GOT3 (cell line): ENCODE data around the gene HOXA11.

Experiments
- DNase-seq: peaks from one replicate; lab custom pipeline; 2025; ENCODE audit warnings: mixed read lengths; lab: John Stamatoyannopoulos, UW

HOXA11 gene

DNA sequence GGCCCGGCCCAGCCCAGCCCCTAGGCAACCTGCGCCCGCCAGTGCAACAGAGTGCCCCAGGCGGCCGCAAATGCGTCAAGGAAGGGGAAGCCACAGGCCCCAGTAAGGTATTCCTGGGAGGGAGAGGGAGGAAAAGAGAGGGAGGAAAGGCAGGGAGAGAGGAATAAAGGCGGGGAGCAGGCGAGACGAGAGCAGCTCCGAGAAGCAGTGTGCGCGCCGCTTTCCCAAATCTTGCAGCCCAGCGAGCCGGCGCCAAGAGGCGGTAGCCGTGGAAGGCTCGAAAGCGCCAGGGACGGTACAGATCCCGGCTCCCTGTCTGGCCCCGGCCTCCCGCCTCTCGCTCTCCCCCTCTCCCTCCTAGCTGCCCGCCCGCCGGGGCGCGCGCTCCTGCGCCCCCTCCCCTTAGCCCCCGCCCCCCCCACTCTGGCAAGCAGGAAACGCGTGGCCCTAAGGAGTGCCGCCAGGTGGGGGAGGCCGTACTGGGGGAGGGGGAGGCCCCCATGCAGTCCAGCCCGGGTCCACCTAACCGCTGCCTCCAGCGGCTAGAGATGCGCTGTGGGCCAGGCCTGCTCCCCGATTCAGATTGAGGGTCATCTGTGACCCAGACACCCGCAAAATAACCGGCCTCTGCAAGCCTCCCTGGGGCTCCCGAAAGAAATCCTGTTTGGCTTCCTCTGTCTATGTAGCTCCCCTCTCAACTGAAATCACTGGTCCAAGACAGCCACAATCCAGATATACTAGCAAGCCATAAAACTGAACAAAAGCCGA, 15.2 kb downstream of the HOXA11 start:
- DNase-seq = no peak

DNA sequence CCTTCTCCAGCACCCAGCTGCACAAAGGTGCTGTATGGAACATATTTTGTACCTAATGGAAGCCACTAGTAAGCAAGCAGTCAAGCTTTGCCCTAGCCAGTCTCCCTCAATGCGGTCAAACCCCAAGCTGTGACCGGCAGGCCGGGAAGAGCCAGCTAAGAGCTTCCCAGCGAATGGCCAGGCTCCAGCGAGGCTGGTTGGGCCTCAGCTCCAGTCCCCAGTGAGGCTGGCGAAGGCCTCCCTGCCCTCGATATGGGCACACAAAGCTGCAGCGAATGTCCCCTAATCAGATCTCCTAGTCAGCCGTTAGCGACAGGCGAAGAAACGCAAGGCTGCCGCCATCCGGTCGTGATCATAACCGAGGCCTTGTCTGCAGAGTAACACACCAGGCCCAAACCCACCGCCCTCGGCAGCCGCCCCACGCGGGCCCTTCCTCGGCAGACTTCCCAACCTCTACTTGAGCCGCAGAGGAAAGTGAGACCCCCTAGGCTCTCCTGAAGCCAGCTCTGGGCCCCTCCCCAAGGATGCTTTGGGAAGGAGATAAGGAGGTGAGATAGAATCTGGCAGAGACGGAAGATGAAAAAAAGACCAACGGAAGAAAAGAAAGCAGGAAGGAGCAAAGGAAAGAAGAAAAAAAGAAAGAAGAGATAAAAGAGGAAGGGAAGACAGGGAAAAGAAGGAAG, 16.6 kb downstream of the HOXA11 start:
- peak; percentile 74 for DNase-seq

DNA sequence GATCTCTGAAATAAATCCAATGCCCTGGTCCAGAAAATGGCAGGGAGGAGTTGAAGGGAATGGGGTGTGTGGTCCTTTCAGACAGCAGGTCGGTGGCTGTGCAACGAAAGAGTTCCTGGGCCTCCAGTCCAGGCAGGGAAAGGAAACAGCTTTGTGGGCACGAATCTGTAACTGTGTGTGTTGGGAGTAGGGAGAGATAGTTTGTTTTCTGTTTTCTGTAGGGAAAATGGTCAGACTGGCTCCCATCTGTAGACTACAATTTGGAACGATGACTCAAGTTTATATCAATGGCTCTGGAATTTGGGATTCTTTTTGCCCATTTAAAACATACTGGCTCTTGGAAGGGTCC, 17.1 kb downstream of the HOXA11 start:
- no peak for DNase-seq

DNA sequence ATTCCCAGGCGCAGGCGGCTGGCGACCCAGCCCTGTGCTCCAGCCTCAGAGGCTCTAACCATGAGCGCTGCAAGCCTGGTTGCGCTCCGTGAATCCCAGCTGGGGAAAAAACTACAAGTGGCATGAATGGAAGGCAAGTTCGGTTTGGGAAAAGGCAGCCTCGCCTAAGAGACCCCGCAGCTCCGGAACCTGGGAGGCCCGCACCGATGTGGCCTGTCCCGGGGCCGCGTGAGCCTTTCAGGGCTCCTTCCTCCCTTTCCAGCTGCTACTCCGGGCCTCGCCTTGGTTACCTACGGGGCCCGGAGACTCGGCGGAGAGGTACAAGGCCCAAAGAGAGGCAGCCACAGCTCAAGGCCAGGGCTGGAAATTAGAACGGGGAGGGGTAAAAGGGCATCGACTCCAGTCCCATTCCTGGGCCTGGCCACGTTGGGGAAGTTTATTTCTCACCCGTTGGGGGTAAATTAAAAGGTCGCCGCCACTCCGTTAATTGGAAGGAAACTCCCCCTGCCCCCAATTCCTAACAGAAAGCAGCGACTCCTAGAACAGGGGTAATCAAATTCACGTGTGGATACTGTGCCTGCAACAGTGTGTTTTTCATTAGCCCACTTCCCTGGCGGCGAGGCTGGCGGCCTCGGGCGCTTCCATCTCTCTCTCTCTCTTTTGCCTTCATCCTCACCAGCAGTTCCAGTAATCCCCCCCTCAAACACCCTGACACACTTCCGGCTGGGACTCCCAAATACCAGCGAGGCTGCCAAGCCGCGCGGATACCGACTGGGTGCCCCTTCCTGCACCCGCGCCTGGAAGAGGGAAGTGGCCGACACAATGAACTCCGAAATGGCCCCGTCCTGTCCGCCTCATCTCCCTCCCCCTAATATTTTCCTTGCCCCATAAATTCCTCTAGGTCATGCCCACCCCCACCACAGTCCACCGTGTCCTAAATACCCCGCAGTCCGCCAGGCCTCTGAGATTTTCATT, 18.2 kb downstream of the HOXA11 start:
- no peak for DNase-seq

DNA sequence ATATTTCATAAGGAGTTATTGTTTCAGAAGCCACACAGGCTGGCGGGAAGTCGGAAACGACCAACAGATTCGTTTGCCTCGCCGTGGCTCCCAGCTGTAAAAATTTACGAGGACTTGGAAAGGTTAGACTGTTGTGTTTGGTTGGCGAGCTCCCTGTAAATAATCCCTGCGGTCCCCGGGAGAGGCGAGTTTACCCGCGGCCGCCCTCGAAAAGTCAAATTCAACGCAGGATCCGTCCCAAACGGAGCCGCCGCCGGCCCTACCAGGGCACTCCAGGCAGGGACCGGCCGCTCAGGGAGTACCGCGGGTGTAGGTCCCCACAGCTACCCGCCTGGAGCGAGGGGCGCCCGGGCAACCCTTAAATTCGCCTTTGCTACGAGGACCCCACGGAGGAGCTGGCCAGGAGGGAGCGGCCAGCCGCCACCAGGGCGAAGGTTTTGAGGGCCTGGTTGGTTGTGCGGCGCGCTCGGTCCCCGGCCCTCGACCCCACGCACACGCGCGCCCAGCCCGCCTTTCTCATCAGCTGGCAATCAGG, 19.0 kb downstream of the HOXA11 start:
- no peak for DNase-seq

DNA sequence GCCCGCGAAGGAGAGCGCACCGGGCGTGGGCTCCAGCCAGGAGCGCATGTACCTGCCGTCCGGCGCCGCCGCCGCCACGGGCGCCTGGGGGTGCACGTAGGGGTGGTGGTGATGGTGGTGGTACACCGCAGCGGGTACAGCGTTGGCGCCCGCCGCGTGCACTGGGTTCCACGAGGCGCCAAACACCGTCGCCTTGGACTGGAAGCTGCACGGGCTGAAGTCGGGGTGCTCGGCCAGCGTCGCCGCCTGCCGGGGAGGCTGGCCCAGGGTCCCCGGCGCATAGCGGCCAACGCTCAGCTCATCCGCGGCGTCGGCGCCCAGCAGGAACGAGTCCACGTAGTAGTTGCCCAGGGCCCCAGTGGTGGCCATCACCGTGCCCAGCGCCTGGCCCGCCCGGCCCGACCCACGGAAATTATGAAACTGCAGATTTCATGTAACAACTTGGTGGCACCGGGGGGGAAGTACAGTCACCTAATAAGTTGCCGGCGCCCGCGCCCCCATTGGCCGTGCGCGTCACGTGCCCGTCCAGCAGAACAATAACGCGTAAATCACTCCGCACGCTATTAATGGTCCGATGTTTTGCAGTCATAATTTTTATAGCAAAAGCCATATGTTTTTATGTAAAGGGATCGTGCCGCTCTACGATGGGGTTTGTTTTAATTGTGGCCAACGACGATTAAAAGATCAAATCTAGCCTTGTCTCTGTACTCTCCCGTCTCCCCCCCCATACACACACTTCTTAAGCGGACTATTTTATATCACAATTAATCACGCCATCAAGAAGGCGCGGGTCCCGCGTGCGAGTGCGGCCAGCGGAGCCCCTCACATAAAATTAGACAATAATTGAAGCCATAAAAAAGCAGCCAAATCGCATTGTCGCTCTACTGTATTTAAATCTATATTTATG, 19.7 kb downstream of the HOXA11 start, which contains the start of gene HOXA9:
TSS of gene HOXA9 (minus strand) at position 449 of the 907 bp plus-strand sequence. CDS start at position 369, 80 bp downstream.
- peak; percentile 74 for DNase-seq

DNA sequence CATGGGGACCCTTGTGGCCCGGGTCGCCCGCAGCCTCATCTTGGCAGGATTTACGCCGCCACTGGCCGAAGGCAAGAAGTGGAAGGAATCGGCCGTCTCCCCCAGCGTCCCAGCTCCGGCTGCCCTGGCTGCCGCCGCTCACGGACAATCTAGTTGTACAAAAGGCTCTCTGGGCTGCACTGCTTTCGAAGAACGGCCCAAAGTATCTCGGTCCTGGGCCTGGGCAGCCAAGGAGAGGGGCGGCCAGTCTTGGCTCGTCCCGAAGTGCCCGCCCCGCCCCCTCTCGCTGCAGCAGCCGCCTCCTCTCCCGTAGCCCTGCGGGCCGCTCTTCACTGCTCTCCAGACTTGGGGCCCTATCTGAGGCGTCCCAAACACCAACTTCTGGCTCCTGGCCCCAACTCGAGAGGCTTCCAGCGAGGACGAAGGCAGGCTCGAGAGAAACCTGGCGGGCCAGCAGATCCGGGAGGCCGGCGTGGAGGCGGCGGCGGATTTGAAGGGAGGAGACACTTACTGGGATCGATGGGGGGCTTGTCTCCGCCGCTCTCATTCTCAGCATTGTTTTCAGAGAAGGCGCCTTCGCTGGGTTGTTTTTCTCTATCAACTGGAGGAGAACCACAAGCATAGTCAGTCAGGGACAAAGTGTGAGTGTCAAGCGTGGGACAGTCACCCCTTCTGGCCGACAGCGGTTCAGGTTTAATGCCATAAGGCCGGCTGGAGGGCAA, 20.5 kb downstream of the HOXA11 start:
- no peak for DNase-seq

DNA sequence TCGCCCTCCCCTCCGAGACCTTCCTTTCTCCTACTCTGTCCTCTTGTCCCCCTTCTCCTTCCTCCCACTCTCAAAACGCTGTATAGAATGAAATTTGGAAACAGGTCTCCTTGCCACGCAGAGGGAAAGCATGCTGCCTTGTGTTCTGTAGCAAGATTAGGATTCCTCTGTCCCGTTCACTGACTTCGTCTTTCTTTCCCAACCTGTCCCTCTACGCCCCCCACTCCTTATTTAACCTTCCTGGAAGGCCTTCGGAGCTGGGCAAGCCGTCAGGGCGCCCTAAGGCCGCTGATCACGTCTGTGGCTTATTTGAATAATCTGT, 21.0 kb downstream of the HOXA11 start:
- no peak for DNase-seq

DNA sequence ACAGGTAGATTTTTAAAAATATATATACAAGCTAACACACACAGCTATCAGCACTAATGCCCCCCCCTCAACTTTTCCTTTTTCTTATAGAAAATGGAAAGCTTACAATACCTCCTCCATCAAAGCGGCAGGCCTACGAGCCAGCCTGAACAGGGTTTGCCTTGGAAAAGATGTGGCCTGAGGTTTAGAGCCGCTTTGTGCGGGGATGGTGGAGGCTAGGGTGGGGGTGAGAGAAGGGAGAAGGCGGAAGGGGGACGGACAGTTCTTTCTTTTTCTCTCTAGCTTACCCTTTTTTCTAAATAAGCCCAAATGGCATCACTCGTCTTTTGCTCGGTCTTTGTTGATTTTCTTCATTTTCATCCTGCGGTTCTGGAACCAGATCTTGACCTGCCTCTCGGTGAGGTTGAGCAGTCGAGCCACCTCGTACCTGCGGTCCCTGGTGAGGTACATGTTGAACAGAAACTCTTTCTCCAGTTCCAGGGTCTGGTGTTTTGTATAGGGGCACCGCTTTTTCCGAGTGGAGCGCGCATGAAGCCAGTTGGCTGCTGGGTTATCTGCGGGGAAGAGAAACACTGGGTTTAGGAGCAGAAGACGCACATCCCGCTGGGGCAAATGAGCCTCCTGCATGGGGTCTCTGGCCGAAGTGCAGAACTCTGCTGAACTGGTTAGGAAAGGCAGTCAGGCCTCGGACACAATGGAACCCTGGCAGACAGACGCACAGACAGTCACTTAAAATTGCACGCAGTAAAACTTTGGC, 21.6 kb downstream of the HOXA11 start:
- no peak for DNase-seq

DNA sequence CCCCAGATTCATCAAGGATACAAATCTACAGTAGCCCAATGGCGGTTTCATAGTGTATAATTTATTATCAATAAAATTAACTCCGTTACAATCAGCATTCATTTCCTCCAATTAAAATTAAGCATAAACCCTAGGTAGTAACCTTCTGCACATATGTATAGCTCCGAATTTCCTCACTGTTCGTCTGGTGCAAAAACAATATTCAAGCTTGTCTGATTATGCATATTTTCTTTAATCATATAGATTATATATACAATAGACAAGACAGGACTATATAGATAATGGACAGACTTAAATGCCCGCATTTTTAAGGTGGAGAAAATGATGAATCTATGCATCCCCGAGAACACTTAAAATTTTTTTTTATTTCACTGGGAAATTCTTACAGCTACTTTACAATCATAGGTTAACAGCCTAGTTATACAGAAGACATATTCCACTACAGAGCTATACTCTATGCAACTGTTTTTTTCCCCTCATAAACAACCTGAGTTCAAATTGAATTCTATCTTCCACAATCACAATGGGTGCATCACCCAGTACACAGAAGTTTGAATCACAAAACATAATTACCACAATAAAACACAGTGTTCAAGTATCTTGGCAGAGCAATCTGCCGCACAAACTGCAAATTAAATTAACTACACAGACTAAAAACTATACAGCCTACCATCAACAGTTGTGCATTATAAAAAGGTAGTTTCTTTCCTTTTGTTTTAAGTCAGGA, 22.3 kb downstream of the HOXA11 start:
- DNase-seq = no peak

DNA sequence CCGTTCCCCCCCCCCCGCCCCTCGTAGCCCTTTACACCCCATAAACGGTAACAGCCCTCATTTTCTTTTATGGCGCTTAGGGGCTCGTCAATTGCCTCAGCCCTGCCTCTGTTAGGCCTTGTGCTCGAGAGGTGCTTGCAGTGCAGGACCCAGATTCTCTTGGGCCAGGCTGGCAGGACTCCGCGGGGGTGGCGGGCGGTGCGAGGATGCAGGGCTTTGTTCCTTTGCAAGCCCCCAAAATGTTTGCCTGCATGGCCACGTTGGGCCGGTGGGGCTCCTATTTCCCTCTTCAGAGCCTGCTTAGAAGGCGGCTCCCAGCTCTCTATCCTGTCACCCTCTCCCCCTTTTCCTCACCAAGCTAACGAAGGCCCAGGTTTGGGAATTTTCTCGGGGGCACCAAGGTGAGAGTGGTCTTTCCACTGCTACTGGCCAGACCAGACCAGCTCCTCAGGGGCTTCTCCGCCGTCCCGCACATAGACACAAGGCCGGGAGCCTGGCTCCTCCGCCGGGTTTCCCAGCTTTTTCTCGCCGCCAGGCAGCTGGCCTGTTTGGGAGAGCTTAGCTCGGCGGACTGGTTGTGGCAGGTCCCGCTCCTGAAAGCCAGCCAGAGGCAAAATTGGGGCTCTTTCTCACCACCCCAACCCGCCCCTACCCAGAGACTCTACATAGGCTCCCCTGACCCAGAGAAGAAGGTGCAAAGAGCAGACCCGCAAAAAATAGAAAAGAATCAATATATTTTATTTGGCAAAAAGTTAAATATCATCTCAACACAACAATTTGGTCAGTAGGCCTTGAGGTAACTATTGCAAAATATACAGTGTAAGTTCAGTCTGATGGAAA, 23.1 kb downstream of the HOXA11 start:
- DNase-seq = no peak

DNA sequence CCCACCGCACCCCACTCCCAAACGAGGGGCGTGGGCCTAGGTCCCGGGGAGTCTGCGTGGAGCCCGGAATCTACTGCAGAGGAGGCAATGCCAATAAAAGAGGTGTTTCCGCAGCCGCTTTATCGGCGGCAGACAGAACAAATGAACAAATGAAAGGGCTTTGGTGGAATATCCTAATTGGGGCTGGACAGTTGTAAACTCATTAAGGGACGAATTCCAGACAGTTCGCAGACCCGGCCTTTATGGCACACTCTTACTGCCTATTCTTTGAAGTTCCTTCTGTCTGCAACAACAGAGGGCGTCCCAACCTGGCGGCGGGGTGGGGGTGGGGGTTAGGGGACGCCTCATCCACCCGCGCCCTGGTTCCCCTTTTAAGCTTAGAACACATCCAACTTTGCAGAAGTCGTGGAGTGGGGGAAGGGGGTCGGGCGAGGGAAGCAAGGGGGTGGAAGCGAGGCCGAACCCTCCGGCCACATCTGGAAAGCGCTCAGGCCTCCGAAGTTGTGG, 23.8 kb downstream of the HOXA11 start:
- DNase-seq = no peak

DNA sequence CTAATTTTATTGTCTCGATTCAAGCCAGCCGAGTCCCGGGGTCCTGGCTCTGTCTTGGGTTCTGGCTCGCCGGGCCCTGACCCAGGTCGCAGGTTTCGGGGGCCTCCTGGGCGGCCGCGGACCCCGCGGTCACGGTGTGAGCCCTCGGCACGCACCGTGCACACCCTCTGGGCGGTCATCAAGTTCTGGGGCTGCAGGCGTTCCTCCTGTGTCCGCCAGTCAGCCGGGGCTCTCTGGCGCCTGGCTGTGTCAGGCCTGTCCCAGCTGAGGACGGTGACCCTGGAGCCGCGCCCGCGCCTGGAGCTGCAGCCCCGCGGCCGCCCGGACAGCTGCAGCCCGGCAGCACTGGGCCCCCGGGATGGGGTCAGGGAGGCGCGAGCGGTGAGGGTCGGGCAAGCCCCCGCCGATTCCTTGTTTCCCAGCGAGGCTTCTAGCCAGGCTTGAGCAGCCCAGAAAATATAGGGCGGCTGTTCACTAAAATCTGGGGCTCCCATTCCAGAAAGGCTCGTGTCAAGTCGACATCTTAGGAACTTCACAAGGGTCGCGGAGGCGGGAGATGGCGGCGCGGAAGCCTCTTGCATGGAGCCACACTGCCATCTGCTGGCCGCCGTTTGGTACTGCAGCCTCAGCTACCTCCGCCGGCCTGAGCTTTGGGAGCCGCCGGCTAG, 24.4 kb downstream of the HOXA11 start:
- DNase-seq = peak; percentile 81

DNA sequence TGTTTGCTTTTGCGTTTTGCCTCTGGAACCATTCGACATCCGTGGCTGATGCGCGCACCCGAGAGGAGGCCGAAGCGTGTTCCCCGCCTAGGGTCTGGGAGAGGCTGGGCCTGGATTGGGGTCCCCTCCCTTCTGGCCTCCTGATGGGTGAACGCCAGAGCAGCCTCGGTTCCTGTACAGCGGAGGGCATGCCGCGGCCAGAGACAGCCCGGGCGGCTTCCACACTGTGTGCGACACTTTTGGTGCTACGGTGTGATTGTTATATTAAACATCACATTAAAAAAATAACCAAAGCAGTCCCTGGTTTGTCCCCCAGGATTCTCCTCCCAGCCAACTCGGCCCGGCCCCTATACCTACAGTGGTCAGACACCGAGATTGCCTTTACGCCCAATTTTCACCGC, 24.9 kb downstream of the HOXA11 start:
- no peak for DNase-seq

DNA sequence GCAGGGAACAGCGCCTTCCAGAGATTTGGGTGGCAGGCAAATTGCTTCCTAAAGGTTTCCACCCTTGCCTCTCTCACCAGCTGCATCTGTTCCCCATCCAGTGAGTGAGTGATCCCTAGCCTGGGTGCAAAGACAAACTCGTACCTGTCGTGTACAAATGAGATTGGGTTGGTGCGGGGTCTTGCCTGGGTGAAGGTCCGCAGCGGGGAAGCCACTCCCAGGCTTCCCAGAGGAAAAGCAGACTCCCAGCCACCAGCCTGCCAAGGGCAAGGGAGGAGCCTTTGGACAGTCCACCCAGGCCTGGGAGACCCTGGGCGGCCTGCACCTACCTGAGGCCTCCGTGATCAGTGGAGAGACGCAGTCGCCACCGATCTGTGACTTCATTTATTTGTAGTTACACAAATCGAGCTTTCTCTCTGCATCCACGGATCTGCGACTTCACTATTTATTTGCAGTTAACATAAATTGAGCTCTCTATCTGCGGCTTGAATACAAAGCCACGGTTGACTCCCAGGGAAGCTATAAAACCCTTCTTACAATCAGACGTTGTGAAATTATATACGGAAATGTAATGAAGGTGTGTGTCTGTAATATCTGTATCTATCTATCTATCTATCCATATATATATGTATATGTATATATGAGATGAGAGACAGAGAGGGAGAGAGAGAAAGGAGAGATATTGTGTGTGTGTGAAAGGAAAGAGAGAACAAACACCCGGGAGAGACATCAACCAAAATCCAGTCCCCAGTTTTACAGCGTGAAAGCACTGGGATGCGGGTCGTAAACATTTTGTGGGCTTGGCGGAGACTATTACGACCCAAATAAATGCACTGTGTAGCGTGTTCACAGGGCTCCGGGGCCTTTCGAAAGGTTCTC, 25.5 kb downstream of the HOXA11 start:
- DNase-seq = no peak
